ENCODE data around the gene SLC22A3. TPM values are rescaled to one million over a fixed set of nuclear protein-coding genes. Genes with fewer than 3 reads are reported as not detected.
"Not testable (repeated sequence)": the region's sequence is repeated elsewhere in the genome, so short reads cannot be mapped to it uniquely, and the experiment has no call there.

Gene SLC22A3
- total and polyA plus RNA-seq, 8 donors = 16.1 to 42.9 (median 32.0) TPM

- Histone ChIP-seq H3K4me3 (no peak overlapping the region), H3K9me3 (no peaks in the 10 kb centered on the region), H3K36me3 (no peaks in the 10 kb centered on the region), H3K27me3 (peaks cover 0 to 5% of the 10 kb centered on the region in 2 donors), H3K27ac (no peak overlapping the region), H3K4me1 (no peaks in the 10 kb centered on the region)
- DNase-seq (no peak), ATAC-seq (no peak)
- intact Hi-C loops (cut with DNase I) = no loop called here
- TF ChIP-seq CTCF (IDR thresholded peaks at IDR 0.05) = no peak
Measured at GRCh38 chr6:160438481-160438880, 90.3 kb downstream of the SLC22A3 start.

GRCh38 chr6:160439751-160440150 is 91.6 kb downstream of the SLC22A3 start:
- no peak for ATAC-seq
- intact Hi-C loops (cut with DNase I) = no loop called here
- TF ChIP-seq CTCF (IDR thresholded peaks at IDR 0.05) = no peak

DNA sequence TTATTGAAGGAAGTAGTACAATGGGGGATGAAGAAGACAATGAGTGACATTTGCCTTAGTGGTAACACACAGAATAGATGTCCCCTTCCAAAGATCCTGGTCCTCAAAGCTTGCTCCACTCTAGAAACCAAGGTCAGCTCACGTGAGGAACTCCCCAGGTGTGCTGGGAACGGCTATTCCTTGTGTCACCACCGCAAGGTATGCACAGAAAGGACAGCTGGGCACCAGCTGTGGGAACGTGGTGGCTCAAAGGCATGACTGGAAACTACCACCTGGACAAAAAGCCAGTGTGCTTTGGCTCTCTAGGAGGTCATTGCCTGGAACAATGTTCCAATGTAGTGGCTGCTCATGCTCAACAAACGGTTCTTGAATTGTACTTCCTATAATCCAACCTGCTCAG is 94.0 kb downstream of the SLC22A3 start:
- H3K27ac ChIP-seq = no peak overlapping the region
- no peaks in the 10 kb centered on the region for H3K27me3 ChIP-seq
- H3K4me3 ChIP-seq = no peak overlapping the region
- intact Hi-C loops (cut with DNase I) = no loop called here
- no peak for TF ChIP-seq CTCF (IDR thresholded peaks at IDR 0.05)
- no peak for DNase-seq
- H3K9me3 ChIP-seq = no peaks in the 10 kb centered on the region
- no peaks in the 10 kb centered on the region for H3K4me1 ChIP-seq
- H3K36me3 ChIP-seq = no peaks in the 10 kb centered on the region
- ATAC-seq = no peak

More at GRCh38 chr6:160439751-160440150, 91.6 kb downstream of the SLC22A3 start:
- DNase-seq = no peak
- H3K27me3 ChIP-seq = peaks cover 0 to 5% of the 10 kb centered on the region in 2 donors
- H3K27ac ChIP-seq = no peak overlapping the region
- no peak overlapping the region for H3K4me3 ChIP-seq
- H3K9me3 ChIP-seq = no peaks in the 10 kb centered on the region
- no peaks in the 10 kb centered on the region for H3K36me3 ChIP-seq
- H3K4me1 ChIP-seq = no peaks in the 10 kb centered on the region

DNA sequence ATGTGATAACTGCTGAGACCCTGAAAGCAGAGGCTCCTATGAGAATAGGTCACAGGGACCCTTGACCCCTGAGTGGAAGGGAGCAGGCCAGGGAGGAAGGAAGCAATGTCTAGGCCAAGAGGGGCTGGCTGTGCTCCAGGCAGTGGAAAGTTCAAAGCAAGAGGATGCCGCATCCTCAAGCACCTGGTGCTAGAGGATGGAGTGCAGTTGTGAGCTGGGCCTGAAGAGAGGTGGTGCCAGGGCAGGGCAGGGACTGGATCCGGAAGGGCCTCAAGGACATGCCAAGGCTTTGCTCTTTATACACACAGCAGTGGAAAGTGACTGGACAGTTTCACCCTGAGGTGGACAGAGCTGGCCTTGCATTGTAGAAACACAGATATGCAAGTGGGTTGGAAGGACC is 97.0 kb downstream of the SLC22A3 start:
- Histone ChIP-seq H3K4me1 (no peaks in the 10 kb centered on the region), H3K27ac (no peak overlapping the region), H3K9me3 (no peaks in the 10 kb centered on the region), H3K27me3 (no peaks in the 10 kb centered on the region), H3K4me3 (no peak overlapping the region), H3K36me3 (no peaks in the 10 kb centered on the region)
- no peak for TF ChIP-seq CTCF (IDR thresholded peaks at IDR 0.05)
- DNase-seq = peak in 1 of 4 donors; percentile 56
- peak; percentile 96 for ATAC-seq
- intact Hi-C loops (cut with DNase I) = no loop called here

GRCh38 chr6:160447350-160447749 is 99.2 kb downstream of the SLC22A3 start:
- no peak for TF ChIP-seq CTCF (IDR thresholded peaks at IDR 0.05)
- H3K27me3 ChIP-seq = no peaks in the 10 kb centered on the region
- no peaks in the 10 kb centered on the region for H3K4me1 ChIP-seq
- no peak overlapping the region for H3K27ac ChIP-seq
- H3K9me3 ChIP-seq = no peaks in the 10 kb centered on the region
- no peak overlapping the region for H3K4me3 ChIP-seq
- DNase-seq (no peak), ATAC-seq (no peak)
- intact Hi-C loops (cut with DNase I) = no loop called here
- H3K36me3 ChIP-seq = peaks cover 0 to 4% of the 10 kb centered on the region in 2 donors

- not testable (repeated sequence) for H3K9me3 ChIP-seq, H3K4me3 ChIP-seq, H3K27me3 ChIP-seq, H3K27ac ChIP-seq, H3K4me1 ChIP-seq, DNase-seq, ATAC-seq, H3K36me3 ChIP-seq
- intact Hi-C loops (cut with DNase I) = loop anchor here in 1 of 2 donors (10.0 kb wide), 2 partner anchors 315 to 585 kb away; no protein-coding TSS in a partner anchor
Measured at GRCh38 chr6:160449787-160450186, 101.6 kb downstream of the SLC22A3 start.

Data from left lung (tissue), 10 donors.